GM12892 (cell line): Measurements from ENCODE around the gene LMNA.

Source experiments
- POLR2A ChIP-seq: IDR thresholded peaks from 2 replicates; pipeline ENCODE4 v1.6.1; 2011; ENCODE audit warnings: low read depth, low read length, control low read depth
- POLR2AphosphoS5 ChIP-seq: IDR thresholded peaks from 2 replicates; pipeline ENCODE4 v1.6.1; 2011; ENCODE audit warnings: low read depth, low read length, control low read depth
- TAF1 ChIP-seq: IDR thresholded peaks from 2 replicates; pipeline ENCODE4 v1.6.1; 2011; ENCODE audit warnings: low read depth, mild to moderate bottlenecking, control low read depth, low read length, borderline replicate concordance

- TF ChIP-seq POLR2A (no peak), TAF1 (no peak), POLR2AphosphoS5 (no peak)
Observed at GRCh38 chr1:156144742-156145141, 30.2 kb downstream of the LMNA start.
